MM.1S (cell line): ENCODE results near the gene SETD1A.
A peak's percentile ranks its signal among the peaks of the same experiment; 100 is the strongest.

Experiments used
- DNase-seq: peaks from one replicate; pipeline ENCODE4 v3.0.0-alpha.2; 2015
- H2AFZ ChIP-seq: fragments of 300-600 bp; sonication (generic); 2 replicates; pipeline ENCODE4 v1.6.0; 2016; ENCODE audit warnings: antibody characterized with exemption, low read length
- H3F3A ChIP-seq: fragments of 300-600 bp; sonication (generic); 2 replicates; pipeline ENCODE4 v1.6.1; 2016; ENCODE audit warnings: mild to moderate bottlenecking, antibody characterized with exemption, low read length, moderate library complexity, mixed read lengths; ENCODE audit not compliant: insufficient read depth
- H3K27ac ChIP-seq: fragments of 300-600 bp; sonication (generic); 2 replicates; pipeline ENCODE4 v1.5.1; 2016; ENCODE audit warnings: mild to moderate bottlenecking, low read length
- H3K27me3 ChIP-seq: fragments of 300-600 bp; sonication (generic); replicated peaks from 2 replicates; pipeline ENCODE4 v1.6.0; 2016; ENCODE audit warnings: low read length; ENCODE audit not compliant: insufficient read depth
- H3K36me3 ChIP-seq: fragments of 300-600 bp; sonication (generic); replicated peaks from 2 replicates; pipeline ENCODE4 v1.6.1; 2016; ENCODE audit warnings: mild to moderate bottlenecking, low read length, mixed read lengths; ENCODE audit not compliant: insufficient read depth
- H3K4me1 ChIP-seq: fragments of 300-600 bp; sonication (generic); 2 replicates; pipeline ENCODE4 v1.6.1; 2016; ENCODE audit warnings: low read length, mixed read lengths
- H3K4me2 ChIP-seq: fragments of 300-600 bp; sonication (generic); 2 replicates; pipeline ENCODE4 v1.6.0; 2016; ENCODE audit warnings: low read depth, low read length
- H3K4me3 ChIP-seq: fragments of 300-600 bp; sonication (generic); 2 replicates; pipeline ENCODE4 v1.5.1; 2016; ENCODE audit warnings: low read length, mixed read lengths
- H3K79me2 ChIP-seq: fragments of 300-600 bp; sonication (generic); 2 replicates; pipeline ENCODE4 v1.6.1; 2016; ENCODE audit warnings: mixed run types, low read length, mixed read lengths
- H3K9ac ChIP-seq: fragments of 300-600 bp; sonication (generic); 2 replicates; pipeline ENCODE4 v1.6.1; 2016; ENCODE audit warnings: low read length, mixed read lengths
- H3K9me2 ChIP-seq: fragments of 300-600 bp; sonication (generic); replicated peaks from 2 replicates; pipeline ENCODE4 v1.6.1; 2016; ENCODE audit warnings: mild to moderate bottlenecking, low read length, mixed read lengths; ENCODE audit not compliant: insufficient read depth
- H3K9me3 ChIP-seq: fragments of 300-600 bp; sonication (generic); replicated peaks from 2 replicates; pipeline ENCODE4 v1.6.1; 2016; ENCODE audit warnings: mild to moderate bottlenecking, low read length, mixed read lengths; ENCODE audit not compliant: insufficient read depth
- H4K20me1 ChIP-seq: fragments of 300-600 bp; sonication (generic); 2 replicates; pipeline ENCODE4 v1.6.1; 2016; ENCODE audit warnings: mild to moderate bottlenecking, low read length, moderate library complexity, mixed read lengths; ENCODE audit not compliant: insufficient read depth
- CTCF ChIP-seq: fragments of 300-600 bp; sonication (generic); IDR thresholded peaks from 2 replicates; pipeline ENCODE4 v1.5.1; 2016; ENCODE audit warnings: antibody characterized with exemption, low read length, mixed read lengths
- EZH2 ChIP-seq: fragments of 300-600 bp; sonication (generic); optimal IDR thresholded peaks from 2 replicates; pipeline ENCODE3; 2017; ENCODE audit warnings: low read depth, mild to moderate bottlenecking, antibody characterized with exemption, low read length, mixed read lengths
- EZH2phosphoT487 ChIP-seq: fragments of 300-600 bp; sonication (generic); IDR thresholded peaks from 2 replicates; pipeline ENCODE4 v1.6.1; 2018; ENCODE audit warnings: antibody characterized with exemption, low read length

The SETD1A gene

GRCh38 chr16:30922960-30923535 is 34.5 kb upstream of the SETD1A start:
- Histone ChIP-seq H3K4me3 (peak overlapping the region; percentile 92), H3K9ac (peak overlapping the region; percentile 86), H3K4me2 (peak overlapping the region; percentile 30), H4K20me1 (no peaks in the 10 kb centered on the region), H3K79me2 (peaks cover 3% of the 10 kb centered on the region; the same call in 1 of the 2 replicates), H2AFZ (peak overlapping the region; percentile 69), H3K27ac (peak overlapping the region; percentile 80), H3K9me2 (no peaks in the 10 kb centered on the region), H3K9me3 (no peaks in the 10 kb centered on the region), H3F3A (peaks cover 3% of the 10 kb centered on the region; the same call in 1 of the 2 replicates), H3K4me1 (0 out of 2 replicates have a peak, but pooled peaks cover 6% of the 10 kb centered on the region), H3K27me3 (no peaks in the 10 kb centered on the region), H3K36me3 (no peaks in the 10 kb centered on the region)
- peak; percentile 99 for DNase-seq
- no peak for TF ChIP-seq CTCF
- TF ChIP-seq EZH2 = no peak
- no peak for TF ChIP-seq EZH2phosphoT487

- no peak for DNase-seq
- Histone ChIP-seq H3K27me3 (no peaks in the 10 kb centered on the region), H3F3A (peaks cover 3% of the 10 kb centered on the region; the same call in 1 of the 2 replicates), H3K79me2 (peaks cover 3% of the 10 kb centered on the region; the same call in 1 of the 2 replicates), H3K4me1 (0 out of 2 replicates have a peak, but pooled peaks cover 6% of the 10 kb centered on the region), H3K36me3 (no peaks in the 10 kb centered on the region), H3K9me3 (no peaks in the 10 kb centered on the region), H3K9ac (peak within 1 kb of the TSS; percentile 86), H3K4me3 (peak within 1 kb of the TSS; percentile 92), H2AFZ (peak within 1 kb of the TSS; percentile 69), H3K27ac (peak within 1 kb of the TSS; percentile 80), H3K4me2 (peak within 1 kb of the TSS; percentile 97), H3K9me2 (no peaks in the 10 kb centered on the region), H4K20me1 (no peaks in the 10 kb centered on the region)
- no peak for TF ChIP-seq CTCF
Measured at GRCh38 chr16:30923554-30924075, 33.9 kb upstream of the SETD1A start, which contains the start of gene FBXL19. FBXL19 (plus strand) TSS chr16:30923572; CDS start chr16:30925755, 2,183 bp downstream.

- Histone ChIP-seq H3K9ac (no peak overlapping the region), H3K4me3 (no peak overlapping the region), H3K9me3 (no peaks in the 10 kb centered on the region), H4K20me1 (no peaks in the 10 kb centered on the region), H3K79me2 (peaks cover 3% of the 10 kb centered on the region; the same call in 1 of the 2 replicates), H3K4me2 (no peak overlapping the region; the same call in 1 of the 2 replicates), H3K4me1 (0 out of 2 replicates have a peak, but pooled peaks cover 6% of the 10 kb centered on the region), H3K36me3 (no peaks in the 10 kb centered on the region), H3K9me2 (no peaks in the 10 kb centered on the region), H2AFZ (no peak overlapping the region), H3F3A (peaks cover 3% of the 10 kb centered on the region; the same call in 1 of the 2 replicates), H3K27ac (no peak overlapping the region), H3K27me3 (no peaks in the 10 kb centered on the region)
- no peak for DNase-seq
- no peak for TF ChIP-seq EZH2
- TF ChIP-seq CTCF = no peak
- TF ChIP-seq EZH2phosphoT487 = no peak
Measured at GRCh38 chr16:30924076-30924912, 33.3 kb upstream of the SETD1A start.
